Activated CD4-positive, alpha-beta T cell treated with anti-CD3 and anti-CD28 coated beads, Interleukin-2, amount 50 U/mL, for 16 hours (primary cell): Measurements from ENCODE around the gene ELMOD3.
A peak's percentile ranks its signal among the peaks of the same experiment; 100 is the strongest.
"Not testable (repeated sequence)": the region's sequence is repeated elsewhere in the genome, so short reads cannot be mapped to it uniquely, and the experiment has no call there.

Experiments used
- DNase-seq: peaks from one replicate; pipeline ENCODE4 v3.0.0-alpha.2; 2020

ELMOD3 gene

DNA sequence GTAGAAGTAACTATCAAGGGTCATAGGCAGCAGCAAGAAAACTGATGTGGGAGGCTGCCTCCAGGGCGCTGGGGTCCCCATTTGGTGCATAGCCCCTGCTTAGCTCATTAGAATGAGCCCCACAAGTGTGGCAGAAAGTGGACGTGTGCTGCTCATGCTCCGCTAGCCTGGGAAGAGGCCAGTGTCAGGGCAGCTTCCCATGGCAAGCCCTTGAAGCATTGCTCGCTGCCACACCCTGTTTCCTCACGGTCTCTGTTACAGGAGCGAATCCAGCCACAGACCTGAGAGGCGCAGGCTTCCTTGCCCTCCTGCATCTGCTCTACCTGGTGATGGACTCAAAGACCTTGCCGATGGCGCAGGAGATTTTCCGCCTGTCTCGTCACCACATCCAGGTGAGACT is 22.5 kb downstream of the ELMOD3 start:
- DNase-seq = no peak

DNA sequence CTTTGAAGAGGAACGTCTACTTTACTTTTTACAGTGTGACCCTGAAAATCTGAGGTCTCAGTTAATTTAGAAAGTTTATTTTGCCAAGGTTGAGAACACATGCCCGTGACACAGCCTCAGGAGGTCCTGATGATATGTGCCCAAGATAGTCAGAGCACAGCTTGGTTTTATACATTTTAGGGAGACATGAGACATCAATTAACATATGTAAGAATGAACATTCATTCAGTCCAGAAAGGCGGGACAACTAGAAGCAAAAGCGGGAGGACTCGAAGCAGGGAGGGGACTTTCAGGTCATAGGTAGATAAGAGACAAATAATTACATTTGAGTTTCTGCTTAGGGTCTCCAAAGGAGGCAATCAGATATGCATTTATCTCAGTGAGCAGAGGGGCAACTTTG is 23.7 kb downstream of the ELMOD3 start:
- no peak for DNase-seq

GRCh38 chr2:85380048-85380447 is 25.5 kb downstream of the ELMOD3 start:
- no peak for DNase-seq

- DNase-seq = not testable (repeated sequence)
These were observed 28.6 kb downstream of the ELMOD3 start for GRCh38 chr2:85383151-85383550.

DNA sequence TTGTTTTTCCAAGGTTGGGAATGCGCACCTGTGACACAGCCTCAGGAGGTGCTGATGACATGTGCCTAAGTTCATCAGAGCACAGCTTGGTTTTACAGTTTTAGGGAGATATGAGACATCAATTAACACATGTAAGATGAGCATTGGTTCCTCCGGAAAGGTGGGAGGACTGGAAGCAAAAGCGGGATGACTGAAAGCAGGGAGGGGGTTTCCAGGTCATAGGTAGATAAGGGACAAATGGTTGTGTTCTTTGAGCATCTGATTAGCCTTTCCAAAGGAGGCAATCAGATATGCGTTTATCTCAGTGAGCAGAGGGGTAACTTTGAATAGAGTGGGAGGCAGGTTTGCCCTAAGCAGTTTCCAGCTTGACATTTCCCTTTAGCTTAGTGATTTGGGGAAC is 29.3 kb downstream of the ELMOD3 start:
- no peak for DNase-seq

DNA sequence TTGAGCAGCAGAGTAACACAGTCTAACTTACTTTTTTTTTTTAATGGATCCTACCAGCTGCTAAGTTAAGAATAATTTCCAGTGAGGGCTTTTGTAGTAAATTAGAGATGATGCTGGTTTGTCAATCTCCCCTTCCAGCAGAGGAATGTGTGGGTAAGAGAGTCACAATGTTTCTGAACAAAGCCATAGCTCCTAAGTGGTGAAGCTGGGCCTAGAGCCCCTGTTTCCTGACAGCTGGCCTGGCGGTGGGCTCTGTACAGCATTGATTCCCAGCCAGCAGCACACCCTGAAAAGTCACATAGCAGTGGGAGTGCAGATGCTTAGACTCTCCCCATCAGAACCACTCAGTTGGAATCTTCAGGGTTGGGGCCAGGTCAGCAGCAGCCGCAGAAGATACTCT is 31.2 kb downstream of the ELMOD3 start:
- no peak for DNase-seq

DNA sequence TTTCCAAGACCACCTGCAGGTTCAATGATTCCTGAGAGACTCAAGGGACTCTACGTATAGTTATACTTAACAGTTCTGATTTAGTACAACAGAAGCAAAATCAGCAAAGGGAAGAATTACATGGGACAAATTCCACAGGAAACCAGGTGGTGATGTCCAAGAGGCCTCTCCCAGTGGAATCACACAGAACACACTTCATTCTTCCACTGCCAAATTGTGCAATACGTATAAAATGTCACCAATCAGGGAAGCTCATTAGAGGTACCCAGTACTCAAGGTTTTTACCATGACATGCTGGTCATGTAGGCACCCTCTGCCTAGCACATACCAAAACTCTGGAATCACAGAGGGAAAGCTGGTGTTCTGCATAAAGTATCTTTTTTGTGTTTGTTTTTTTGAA is 33.2 kb downstream of the ELMOD3 start:
- no peak for DNase-seq

GRCh38 chr2:85388878-85389538 is 34.4 kb downstream of the ELMOD3 start:
- DNase-seq = no peak

DNA sequence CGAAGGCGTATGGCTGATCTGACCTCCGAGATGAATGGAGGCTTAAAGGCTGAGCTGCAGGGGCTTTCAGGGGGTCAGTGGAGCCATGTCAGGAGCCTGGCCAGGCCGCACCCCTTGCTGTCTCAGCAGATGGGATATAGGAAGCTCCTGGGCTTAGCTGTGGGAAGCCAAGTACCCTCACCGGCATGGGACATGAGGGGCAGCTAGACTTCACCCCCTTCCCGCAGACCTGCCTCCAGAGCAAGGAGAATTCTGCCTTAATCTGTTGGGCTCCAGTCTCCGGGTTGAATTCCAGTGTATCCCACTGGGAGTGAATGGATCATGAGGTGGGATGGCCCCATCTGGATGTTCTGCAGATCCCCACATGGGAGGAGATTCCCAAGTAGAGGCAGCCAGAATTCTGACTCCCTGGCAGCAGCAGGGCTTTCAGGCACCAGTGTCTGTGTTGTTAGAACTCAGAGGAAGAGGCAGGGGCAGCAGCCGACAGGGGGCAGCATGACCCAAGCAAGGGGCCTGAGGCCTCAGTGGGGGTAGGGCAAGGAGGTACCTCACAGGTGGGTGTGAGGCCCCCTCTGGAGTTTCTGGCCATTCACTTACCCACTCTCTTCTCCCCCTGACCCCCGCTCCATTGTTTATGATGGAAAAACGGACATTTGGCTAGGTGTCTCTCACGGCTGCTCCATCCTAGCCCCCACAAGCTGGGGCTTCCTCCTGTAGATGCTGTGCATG is 36.5 kb downstream of the ELMOD3 start:
- DNase-seq = peak; percentile 73

GRCh38 chr2:85393836-85394235 is 39.3 kb downstream of the ELMOD3 start:
- no peak for DNase-seq

- no peak for DNase-seq
These were observed 39.7 kb downstream of the ELMOD3 start for GRCh38 chr2:85394261-85394681.

- no peak for DNase-seq
These were observed 40.4 kb downstream of the ELMOD3 start for GRCh38 chr2:85394976-85395375.

DNA sequence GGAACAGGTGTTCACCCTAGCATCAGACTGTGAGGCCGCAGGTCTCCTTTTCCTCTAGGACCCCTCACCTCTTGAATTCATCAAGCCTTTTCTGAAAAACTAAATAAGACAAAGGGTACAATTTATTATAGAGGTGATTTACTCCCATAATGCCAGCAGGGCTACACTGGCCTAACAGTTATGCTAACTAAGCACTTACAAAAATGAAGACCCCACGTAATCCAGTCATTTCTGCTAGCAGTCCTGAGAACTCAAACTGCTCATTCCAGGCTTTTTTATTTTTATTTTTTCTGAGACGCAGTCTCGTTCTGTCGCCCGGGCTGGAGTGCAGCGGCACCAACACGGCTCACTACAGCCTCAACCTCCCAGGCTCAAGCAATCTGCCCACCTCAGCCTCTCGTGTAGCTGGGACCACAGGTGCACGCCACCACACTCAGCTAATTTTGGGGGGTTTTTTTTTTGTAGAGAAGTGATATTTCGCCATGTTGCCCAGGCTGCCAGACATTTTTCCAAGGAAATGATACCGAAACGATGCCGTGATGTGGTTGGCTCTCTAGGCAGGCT is 41.4 kb downstream of the ELMOD3 start:
- DNase-seq = no peak

DNA sequence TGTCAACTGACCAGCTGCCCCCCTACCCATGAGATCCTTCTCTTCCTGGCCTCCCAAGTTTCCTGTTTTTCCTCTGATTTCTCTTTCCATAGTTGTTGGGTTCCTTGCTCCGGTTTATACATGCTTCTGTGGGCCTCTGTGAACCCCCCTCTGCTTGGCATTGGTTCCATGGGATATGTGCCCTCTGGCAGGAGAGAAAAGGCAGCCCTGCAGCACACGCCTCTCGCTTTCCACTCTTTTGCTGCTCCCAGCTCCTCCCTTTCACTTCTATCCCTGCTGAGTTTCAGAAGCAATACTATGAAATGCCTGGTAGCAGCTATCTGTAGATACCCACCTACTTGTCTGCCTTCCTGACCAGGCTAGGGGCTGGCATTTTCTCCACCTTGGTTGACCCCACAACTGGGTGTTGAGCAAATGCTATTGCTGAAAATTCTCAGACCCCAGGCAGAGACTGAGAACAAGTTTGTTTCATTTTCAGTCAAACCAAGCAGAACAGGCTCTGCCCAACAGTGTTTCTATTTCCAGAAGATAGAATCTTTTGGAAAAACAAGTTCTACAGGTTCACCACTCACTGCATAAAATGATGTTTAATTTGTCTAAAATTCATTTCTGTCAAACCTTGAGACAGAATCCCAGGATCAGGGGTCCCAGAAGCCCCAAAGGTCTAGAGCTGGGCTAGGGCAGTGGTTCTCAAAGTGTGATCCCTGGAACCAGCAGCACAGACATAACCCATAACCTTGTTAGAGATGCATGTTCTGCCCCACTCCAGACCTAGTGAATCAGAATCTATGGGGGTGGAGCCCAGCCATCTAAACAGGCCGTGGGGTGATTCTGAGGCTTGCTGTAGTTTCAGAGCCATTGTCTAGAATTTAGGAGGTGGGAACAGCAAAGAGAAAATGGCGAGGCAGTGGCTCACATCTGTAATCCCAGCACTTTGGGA is 42.2 kb downstream of the ELMOD3 start:
- DNase-seq = no peak

- DNase-seq = no peak
These were observed 43.4 kb downstream of the ELMOD3 start for GRCh38 chr2:85397925-85398331.

GRCh38 chr2:85398426-85399182 is 44.0 kb downstream of the ELMOD3 start:
- DNase-seq = no peak

- DNase-seq = no peak
These were observed 44.5 kb downstream of the ELMOD3 start for GRCh38 chr2:85399183-85399455.

DNA sequence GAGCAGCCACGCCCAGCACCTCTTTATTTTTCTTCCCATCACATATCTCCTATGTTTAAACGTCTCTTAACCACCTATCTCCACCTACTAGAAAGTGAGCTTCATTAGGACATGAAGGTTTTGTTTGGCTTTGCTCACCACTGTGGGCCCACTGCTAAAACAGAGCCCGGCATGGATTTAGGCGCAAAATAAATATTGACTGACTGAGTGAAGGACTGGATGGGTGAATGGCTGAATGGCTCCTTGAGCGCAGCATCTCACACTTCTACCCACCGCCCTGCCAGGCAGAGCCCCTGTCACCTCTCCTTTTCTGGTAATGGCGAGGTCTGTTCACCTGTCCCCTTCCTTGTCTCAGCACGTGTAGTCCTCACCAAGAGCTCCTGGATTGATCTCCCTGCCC is 45.5 kb downstream of the ELMOD3 start:
- DNase-seq = no peak

GRCh38 chr2:85400541-85401463 is 46.2 kb downstream of the ELMOD3 start:
- no peak for DNase-seq

GRCh38 chr2:85401464-85401805 is 46.9 kb downstream of the ELMOD3 start:
- DNase-seq = no peak

DNA sequence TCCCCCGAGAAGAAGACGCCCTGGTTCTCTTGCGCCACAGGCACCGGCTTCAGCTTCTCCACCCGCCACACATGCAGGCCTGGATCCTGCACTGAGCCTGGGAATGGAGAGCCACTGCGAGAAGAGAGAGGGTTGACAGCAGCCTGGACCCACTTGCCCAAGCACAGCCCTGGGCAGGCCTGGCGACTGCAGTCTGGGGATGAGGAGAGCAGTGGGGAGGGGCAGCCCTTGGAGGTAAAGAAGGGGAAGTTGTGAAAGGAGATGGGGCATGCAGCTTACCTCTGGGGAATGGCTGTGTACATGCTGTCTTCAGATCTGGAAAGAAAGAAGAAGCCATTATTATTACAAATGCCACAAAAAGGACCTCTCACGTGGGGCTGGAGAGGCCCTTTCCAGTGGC is 47.3 kb downstream of the ELMOD3 start:
- DNase-seq = no peak
